ENCODE data around the gene CHRND.

DNA sequence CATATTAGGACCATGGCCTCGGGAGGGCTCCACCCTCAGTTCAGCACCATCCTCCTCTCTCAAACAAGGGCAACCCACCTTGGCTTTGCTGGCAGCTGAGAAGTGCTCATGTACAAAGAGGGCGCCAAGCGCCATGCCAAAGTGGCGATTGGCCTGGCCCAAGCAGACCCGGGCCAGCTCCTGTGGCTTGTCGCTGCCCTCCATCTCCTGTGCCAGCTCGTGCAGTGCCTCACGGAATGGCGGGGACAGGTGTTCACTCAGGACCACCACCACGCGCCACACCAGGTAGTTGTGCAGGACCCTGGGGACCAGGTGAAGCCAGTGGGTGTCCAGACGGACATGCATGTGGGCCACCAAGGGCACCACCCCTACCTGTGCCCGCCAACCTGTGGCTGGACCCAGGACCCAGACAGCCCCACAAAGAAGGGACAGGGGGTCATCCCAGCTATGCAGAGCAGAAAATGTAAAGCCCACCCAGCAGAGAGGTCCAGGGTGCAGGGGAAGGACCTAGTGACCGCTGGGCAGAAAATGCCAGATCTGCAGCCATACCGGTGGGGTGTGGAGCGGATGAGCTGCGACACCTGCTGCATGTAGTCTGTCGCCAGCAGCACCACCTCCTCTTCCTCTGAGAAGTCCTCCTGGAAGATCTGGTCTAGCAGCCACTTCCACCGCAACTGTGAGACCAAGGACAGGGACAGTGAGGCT is 41.9 kb upstream of the CHRND start:
- TF ChIP-seq, protein P1, sequence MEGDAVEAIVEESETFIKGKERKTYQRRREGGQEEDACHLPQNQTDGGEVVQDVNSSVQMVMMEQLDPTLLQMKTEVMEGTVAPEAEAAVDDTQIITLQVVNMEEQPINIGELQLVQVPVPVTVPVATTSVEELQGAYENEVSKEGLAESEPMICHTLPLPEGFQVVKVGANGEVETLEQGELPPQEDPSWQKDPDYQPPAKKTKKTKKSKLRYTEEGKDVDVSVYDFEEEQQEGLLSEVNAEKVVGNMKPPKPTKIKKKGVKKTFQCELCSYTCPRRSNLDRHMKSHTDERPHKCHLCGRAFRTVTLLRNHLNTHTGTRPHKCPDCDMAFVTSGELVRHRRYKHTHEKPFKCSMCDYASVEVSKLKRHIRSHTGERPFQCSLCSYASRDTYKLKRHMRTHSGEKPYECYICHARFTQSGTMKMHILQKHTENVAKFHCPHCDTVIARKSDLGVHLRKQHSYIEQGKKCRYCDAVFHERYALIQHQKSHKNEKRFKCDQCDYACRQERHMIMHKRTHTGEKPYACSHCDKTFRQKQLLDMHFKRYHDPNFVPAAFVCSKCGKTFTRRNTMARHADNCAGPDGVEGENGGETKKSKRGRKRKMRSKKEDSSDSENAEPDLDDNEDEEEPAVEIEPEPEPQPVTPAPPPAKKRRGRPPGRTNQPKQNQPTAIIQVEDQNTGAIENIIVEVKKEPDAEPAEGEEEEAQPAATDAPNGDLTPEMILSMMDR (conservative IDR thresholded peaks at IDR 0.05): no peak
- TF ChIP-seq ZFX (IDR thresholded peaks at IDR 0.05): no peak
